HG02610 (cell line): Measurements from ENCODE around the gene CHTF8.
A peak's percentile ranks its signal among the peaks of the same experiment; 100 is the strongest.
"Not testable (repeated sequence)": the region's sequence is repeated elsewhere in the genome, so short reads cannot be mapped to it uniquely, and the experiment has no call there.

ENCODE experiments used
- ATAC-seq: cut with Tn5 transposase; IDR thresholded peaks from one replicate; pipeline ENCODE4 v1.9.1; 2021; ENCODE audit warnings: mild to moderate bottlenecking, moderate library complexity; ENCODE audit not compliant: unreplicated experiment

Gene CHTF8, protein sequence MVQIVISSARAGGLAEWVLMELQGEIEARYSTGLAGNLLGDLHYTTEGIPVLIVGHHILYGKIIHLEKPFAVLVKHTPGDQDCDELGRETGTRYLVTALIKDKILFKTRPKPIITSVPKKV

DNA sequence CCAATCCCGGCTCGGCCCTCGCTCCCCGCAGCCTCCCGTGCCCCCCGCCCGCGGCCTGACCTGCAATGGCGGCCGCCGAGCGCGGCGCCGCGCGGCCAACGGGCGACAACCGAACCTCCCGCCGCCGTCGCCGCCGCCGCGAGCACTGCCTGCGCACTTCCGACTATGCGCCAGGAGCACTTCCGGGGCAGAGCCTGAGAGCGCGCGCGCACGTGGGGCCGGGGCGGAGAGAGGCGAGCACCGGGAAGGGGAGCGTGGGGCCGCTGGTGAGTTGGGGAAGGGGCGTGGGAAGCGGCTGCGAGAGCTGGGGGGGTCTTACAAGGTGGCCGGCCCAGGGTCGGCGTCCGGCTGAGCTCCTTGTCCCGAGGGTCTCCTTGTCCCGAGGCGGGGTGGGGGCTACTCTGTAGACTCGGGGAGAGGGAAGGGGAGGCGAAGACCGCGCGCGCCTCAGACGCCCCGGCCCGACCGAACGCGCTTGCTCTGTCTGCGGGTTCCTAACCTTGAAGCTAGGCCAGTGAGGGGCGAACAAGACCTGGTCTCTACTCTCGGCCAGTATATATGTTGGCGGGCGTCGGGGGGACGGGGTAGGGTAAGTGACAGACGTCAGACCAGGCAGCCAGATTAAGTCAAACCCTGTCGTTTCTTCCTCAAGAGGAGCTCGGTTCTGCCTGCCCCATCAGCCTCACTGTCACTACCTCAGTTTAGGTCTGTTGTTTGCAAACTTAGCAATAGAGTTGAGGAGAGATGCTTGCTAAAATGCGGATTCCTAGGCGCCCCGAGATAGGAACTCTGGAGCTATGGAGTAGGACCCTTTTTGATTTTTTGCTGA, at the start of gene CHTF8, which contains the start of gene UTP4:
Gene CHTF8 (minus strand): TSS at position 165 of the 829 bp plus-strand sequence. CDS start 11,130 bp downstream, outside the sequence.
Gene UTP4 (plus strand): TSS at position 226 of the 829 bp plus-strand sequence. CDS start 811 bp downstream, outside the sequence.
- peak; percentile 92 for ATAC-seq

DNA sequence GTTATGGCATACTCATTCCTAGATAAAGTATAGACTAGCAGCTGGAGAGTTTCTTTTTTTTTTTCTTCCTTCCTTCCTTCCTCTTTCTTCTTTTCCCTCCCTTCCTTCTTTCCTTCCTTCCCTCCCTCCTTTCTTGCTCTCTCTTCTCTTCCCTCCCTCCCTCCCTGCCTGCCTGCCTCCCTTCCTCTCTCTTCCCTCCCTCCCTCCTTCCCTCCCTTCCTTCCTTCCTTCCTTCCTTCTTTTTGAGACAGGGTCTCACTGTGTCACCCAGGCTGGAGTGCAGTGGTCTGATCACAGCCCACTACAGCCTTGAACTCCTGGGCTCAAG, 47.6 kb upstream of the CHTF8 start:
- ATAC-seq: no peak

DNA sequence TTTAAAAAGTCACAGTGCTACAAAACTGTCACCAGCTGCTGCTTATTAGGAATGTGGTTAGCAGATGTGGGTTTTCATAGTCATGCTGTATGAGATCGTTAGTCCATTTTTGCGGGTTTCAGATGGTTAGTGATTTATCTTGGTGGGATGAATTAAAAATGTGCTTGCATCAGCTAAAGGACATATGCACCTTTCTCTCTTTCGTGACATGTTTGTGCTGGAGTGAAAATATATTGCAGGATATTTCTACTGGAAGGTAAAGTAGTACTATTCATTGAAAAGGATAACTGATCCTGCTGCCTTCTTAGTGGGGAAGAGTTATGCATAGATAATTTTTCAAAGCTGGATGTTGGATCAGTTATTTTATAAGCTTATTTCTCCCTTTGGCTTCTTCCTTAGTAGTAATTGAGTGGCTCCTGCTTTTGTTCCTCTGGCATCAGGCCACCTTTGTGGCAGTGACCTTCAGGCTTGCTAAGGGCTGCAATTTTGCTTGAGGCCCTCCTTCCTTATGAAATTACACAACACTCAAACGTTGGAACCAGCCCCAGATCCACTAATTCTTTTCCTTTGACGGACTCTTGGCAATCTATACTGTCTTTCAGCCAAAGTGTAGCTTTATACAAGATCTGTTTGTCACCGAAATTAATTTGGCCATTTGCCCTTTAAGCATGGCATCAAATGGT, 47.1 kb upstream of the CHTF8 start:
- ATAC-seq: no peak

DNA sequence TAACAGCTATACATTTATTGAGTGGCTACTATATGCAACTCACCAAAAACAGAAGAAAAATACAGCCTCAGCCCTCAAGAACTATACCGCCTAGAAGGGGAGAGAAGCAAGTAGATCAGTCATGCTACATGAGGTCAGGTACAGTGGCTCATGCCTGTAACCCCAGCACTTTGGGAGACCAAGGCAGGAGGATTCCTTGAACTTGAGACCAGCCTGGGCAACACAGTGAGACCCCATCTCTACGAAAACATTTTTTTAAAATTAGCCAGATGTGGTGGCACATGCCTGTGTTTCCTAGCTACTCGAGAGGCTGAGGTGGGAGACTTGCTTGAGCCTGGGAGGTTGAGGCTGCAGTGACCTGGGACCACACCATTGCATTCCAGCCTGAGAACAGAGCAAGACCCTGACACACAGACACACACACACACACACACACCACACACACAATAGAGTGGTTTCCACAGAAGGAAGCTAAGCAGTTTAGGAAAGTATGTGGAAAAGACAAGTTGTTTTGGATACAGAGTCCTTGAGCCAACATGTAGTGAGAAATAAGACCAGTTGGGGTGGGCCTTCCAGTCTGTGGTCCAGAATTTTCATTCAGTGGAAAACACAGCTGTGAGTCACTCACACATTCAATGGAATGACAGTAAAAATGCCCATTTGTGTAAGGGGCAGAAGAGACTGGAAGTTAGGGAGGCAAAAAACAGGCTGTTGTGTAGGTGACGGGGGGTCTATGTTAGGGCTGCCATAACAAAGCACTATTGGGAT, 43.8 kb upstream of the CHTF8 start:
- no peak for ATAC-seq

DNA sequence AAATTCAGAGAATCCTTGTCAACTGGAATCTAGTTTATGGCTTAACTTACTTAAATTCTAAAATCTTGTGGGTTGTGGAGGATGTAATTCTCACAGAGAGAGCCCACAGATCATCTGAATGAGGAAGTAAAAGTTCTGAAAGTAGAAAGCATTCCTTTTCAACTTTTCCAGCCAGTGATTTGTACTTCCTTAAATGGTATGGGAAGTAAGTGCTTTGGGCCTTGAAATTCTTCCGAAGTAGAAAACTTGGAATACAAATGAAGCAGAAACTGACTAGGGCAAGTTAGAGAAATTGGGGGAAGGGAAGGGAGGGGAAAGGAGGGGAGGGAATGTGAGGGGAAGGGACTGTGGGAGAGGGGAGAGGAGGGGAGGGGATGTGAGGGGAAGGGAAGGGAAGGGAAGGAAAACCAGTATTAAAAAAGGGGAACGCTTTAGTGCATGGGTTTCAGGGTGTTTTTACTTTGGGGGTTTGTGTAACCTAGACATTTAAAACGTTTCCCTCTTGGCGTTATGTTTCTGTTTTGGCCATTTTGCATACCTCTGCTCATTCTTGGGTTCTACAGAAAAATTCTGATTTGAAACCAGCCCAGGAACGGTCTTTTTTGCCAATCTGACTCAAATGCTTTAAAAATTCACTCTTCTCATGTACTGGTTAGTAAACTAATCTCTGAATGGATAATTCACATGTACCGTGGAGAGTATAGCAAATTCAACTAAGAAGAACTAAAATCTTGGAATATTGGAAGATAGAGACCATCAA, 39.1 kb upstream of the CHTF8 start:
- ATAC-seq: no peak

DNA sequence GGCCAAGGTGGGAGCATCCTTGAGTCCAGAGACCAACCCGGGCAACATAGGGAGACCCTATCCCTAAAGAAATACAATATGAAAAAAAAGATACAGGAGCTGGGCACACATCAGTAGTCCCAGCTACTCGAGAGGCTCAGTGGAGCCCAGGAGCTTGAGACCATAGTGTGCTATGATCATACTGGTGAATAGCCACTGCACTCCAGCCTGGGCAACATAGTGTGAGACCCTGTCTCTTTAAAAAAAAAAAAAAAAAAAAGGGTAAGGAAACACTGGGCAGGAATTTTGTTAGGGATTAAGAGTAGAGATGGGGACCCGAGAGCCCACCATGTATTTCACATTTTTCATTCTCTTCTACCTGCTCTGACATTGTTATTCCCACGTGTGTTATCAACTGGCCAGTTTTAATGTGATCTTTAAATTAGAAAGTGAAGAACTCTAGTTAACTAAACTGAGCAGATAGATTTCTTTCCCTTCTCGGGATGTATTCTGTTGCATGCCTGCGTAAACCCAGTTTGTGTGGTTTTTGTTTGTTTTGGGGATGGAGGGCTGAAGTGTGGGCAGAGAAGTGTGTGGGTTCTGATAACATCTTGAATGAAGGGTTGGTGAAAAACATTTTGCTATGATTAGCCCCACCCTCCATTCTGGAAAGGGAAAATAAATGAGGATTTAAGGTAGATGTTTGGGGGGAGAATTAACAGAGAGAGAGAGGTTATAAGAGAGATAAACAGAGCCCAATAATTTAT, 37.4 kb upstream of the CHTF8 start:
- no peak for ATAC-seq

DNA sequence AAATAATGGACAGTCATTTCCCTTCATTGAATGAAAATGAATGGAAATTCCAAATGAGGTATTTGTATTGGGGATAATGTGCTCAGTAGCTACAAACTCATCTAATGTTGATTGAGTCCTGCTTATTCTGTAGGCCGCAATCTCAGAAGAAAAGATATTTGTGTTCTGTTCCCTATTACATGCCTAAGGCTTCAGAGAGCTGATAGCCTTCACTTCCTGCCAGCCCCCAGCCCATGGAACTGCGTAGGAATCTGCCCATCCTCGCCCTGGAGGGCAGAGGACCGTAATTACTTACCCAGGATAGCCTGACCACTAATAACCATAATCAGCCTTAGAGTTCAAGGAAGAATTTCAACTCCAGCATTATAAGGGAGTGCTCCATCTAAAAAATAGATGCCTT, 36.7 kb upstream of the CHTF8 start:
- ATAC-seq: no peak

DNA sequence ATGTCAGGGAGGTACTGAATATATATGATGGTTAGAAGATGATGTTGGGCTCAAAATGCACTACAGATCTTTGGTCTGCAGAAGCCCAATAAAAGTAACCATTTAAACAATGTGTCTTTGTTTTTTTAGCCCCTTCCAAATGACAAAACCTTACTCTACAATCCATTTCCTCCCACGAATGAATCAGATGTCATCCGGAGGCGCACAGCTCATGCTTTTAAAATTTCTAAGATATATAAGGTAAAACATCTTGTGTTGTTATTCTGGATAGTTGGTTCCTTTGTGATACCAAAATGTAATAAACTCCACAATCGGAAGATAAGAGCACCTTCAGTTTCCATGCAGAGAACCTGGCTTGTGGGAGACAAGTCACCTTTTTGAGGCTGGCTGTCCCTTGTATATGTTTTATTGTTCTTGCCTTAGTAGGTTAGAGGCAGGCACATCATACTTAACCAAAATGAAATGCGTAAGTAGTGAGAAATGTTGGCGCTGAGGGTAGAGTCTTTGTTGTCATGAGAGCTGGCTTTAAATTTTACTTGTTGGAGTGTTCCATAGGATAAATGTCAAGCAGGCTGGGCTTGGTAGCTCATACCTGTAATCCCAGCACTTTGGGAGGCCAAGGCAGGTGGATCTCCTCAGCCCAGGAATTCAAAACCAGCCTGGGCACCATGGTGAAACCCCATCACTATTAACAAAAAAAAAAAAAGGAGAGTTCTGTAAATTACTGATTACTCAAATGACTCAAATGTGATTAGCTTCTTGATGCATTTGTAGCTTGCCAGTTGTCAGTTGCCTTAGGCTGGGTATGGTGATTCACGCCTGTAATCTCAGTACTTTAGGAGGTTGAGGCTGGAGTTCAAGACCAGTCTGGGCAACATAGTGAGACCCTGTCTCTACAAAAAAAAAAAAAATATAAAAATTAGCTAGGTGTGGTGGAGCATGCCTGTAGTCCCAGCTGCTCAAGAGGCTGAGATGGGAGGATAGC, 34.9 kb upstream of the CHTF8 start:
- ATAC-seq: no peak

DNA sequence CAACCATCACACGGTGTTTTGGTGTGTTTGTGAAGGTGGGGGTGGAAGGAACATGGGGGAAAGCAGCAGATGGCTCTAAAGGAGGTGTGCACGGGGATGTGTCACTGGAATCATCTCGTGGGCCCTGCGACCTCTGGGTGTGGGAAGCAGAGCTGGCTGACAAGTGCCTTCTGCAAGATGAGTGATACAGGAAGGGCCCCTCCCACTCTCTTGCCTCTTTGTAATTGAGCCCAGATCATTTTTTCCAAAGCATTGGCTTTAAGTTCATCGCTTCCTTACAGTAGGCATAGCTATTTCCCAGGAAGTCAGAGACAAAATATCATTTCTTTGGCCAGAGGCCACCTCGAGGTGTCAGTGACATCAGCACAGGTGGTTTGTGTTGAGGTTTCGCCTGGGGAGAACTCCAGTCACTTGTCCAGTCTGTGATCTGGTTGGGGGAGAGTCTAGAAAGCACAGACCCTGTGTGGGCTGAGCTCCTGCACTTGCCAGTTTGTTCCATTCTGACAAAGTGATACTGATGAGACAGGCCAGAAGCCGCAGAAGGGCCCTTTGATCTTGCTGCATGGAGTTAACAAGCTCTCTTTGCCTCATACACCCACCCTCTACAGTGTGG, 33.9 kb upstream of the CHTF8 start:
- peak; percentile 48 for ATAC-seq

DNA sequence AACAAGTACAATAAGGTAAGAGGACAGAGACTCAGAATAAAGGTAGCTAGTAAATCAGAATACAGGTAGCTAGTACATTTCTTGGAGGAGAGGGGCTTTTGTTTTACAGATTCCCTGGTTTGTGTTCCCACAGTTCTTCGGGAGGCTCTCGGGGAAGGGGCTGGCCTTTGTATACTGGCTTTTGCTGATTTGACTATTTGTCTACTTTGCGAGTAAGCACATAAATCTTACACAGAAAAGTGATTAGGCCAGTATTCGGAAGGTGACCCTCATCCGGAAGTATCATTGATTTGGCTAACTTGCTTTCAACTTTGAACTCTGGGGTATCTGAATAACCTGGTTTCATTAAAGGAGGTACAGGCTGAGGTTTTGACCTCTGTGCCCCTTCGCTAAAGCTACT, 33.2 kb upstream of the CHTF8 start:
- ATAC-seq: no peak

DNA sequence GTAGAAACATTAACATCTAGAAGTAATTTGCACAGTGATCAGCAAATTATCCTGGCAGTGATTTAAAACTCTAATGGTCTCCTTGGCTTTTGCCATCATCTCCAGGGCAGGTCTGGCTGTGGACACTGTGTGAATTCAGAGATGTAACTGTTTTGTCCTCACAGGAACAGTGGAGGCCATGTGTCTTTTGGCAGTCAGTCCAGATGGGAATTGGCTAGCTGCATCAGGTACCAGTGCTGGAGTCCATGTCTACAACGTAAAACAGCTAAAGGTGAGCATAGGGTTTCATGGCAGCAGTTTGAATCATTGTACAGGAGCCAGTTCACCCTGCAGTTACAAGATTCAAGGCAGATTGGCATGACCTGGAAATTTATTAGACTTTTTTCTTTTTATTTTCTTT, 27.8 kb upstream of the CHTF8 start:
- no peak for ATAC-seq

DNA sequence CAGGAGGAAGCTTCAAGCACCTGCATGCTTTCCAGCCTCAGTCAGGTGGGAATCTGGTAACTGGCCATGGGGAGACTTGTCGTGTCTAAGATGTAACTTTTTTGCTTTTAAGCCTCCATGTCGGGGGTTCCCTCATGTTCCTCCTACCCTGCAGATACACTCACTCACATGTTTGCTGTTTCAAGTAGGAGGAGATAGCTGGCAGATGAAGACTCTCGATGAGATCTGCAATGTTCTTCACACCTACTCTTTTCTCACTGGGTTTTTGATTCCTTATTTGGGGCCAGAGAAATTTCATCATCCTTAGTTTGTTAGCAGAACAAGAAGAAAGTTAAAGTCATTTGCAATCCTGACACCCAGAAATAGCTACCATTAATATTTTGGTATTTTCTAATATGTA, 24.8 kb upstream of the CHTF8 start:
- no peak for ATAC-seq

DNA sequence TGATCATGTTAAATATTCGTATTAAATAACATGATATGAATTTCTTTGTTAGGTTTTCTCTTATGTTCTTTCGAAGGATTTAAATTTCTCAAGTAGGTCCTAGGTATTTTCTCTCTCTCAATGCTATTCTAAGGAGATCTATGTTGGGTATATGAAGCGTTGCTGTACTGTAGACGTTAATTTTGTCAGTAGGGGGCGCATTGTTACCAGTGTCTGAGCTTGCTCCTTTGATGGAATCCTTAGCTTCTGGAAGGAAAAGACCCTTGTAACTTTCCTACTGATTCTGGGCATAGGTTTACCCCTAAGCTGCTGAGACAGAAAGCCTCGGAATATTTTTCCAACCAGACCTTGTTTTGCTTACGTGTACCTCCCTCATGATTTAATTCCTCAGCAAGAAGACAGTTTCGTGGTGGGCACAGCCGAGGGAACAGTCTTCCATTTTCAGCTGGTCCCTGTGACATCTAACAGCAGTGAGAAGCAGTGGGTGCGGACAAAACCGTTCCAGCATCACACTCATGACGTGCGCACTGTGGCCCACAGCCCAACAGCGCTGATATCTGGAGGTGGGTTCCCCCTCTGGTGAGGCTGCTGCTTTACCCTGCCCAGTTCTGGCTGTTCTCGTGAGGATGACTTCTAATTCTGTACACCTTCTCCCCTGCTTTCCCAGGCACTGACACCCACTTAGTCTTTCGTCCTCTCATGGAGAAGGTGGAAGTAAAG, 17.9 kb upstream of the CHTF8 start:
- no peak for ATAC-seq

DNA sequence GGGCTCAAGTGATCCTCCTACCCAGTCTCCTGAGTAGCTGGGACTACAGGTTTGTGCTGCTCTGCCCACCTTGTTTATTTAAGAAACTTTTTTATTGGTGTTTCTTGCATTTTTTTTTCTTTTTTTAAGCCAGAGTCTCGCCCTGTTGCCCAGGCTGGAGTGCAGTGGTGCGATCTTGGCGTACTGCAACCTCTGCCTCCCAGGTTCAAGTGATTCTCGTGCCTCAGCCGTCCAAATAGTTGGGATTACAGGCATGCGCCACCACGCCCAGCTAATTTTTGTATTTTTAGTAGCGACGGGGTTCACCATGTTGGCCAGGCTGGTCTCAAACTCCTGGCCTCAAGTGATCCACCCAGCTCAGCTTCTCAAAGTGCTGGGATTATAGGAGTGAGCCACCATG, 17.2 kb upstream of the CHTF8 start:
- ATAC-seq: not testable (repeated sequence)

DNA sequence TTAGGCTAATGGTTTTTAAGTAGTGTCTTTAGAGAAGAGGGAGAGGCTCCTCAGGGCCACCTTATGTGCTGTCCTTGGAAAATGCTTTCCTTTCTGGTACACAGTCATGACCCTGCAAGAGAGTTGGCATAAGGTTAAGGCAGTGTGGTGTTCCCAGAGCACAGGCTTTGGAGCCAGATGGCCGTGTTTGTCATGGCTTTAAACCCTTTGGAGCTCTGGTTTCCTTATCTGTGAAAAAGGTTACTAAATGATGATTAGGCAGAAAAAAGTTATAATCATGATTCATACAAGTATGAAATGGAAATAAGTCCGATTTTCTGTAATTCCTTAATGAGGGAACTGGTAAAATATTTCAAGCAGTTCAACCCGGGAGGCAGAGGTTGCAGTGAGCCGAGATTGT, 13.3 kb upstream of the CHTF8 start:
- no peak for ATAC-seq

DNA sequence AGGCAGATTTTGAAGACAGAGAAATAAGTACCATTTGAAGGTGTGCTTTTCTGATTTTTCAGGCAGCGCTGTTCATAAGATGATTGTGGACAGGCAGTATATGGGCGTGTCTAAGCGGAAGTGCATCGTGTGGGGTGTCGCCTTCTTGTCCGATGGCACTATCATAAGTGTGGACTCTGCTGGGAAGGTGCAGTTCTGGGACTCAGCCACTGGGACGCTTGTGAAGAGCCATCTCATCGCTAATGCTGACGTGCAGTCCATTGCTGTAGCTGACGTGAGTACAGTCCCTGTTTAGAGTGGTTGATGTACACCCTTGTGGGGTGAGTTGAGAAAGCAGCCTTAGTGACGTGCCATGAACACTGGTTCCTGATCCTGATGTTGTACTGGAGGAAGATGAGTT, 10.7 kb upstream of the CHTF8 start:
- ATAC-seq: no peak

DNA sequence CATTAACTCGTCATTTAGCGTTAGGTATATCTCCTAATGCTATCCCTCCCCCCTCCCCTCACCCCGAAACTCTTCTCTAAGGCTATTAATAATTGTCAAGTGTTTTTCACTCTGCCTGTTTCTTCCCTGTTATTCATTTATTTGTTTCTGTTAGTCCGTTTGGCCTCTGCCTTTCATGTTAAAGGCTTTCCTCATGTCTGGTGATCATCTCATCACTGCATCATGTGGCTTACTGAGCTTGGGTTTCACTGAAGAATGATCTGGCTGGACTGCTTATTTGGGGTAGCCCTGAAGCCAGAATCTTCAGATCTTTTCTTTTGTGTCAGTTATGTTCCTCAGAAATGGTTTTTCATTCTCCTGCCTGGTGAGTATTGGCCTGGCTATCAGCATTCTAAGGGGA, 9.5 kb upstream of the CHTF8 start:
- no peak for ATAC-seq

DNA sequence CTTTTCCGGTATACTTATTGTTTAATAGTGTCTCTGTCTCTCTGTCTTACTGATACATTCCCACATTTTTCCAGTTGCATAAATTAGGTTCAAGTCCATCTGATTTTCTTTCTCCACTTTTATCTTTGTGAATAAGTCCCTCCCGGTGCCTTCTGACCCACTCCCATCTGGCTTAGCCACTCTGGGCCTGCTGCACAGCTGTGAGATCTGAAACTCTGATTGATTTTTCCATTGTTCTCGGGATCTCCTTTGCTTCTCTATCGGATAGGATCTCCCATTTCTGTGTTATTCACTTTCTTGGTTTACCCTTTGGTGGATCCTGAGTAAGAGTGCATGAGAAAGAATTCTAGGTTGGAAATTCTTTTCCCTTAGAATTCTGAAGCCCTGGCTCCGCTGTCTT, 8.6 kb upstream of the CHTF8 start:
- ATAC-seq: no peak
